MM.1S (cell line): Measurements from ENCODE around the gene PCDHB9.

ENCODE experiments used
- EZH2phosphoT487 ChIP-seq: fragments of 300-600 bp; sonication (generic); IDR thresholded peaks from 2 replicates; pipeline ENCODE4 v1.6.1; 2018; ENCODE audit warnings: antibody characterized with exemption, low read length
- TF ChIP-seq, protein P1 (sequence below): fragments of 300-600 bp; sonication (generic); IDR thresholded peaks from 2 replicates; pipeline ENCODE4 v1.5.1; 2016; ENCODE audit warnings: antibody characterized with exemption, low read length, mixed read lengths

- TF ChIP-seq, protein P1, sequence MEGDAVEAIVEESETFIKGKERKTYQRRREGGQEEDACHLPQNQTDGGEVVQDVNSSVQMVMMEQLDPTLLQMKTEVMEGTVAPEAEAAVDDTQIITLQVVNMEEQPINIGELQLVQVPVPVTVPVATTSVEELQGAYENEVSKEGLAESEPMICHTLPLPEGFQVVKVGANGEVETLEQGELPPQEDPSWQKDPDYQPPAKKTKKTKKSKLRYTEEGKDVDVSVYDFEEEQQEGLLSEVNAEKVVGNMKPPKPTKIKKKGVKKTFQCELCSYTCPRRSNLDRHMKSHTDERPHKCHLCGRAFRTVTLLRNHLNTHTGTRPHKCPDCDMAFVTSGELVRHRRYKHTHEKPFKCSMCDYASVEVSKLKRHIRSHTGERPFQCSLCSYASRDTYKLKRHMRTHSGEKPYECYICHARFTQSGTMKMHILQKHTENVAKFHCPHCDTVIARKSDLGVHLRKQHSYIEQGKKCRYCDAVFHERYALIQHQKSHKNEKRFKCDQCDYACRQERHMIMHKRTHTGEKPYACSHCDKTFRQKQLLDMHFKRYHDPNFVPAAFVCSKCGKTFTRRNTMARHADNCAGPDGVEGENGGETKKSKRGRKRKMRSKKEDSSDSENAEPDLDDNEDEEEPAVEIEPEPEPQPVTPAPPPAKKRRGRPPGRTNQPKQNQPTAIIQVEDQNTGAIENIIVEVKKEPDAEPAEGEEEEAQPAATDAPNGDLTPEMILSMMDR: no peak
- TF ChIP-seq EZH2phosphoT487: no peak
Measured at GRCh38 chr5:141196363-141196762, 9.4 kb downstream of the PCDHB9 start.
